ENCODE measurements around the gene EP400.

EP400 gene

GRCh38 chr12:132084621-132085290, 135.0 kb downstream of the EP400 start:
- peaks cover 3 to 20% (median 17%) of the 10 kb centered on the region in 4 experiments for H3K4me1 ChIP-seq (ENCODE audit: control extremely low read depth in 1 of 4, control insufficient read depth in 4 of 4, insufficient read depth in 4 of 4, low read length in 3 of 4)
- DNase-seq, result peak; percentile 24 to 63 (median 55)
- ChIA-PET POLR2A (no interaction called here), CTCF (interaction anchor here (1.9 kb wide), 1 partner anchor 69 kb away, joined by 5 read pairs; no protein-coding TSS in a partner anchor)
- peak overlapping the region; percentile 67 to 84 for H3K27ac ChIP-seq (ENCODE audit: insufficient read depth in 1 of 2, low read depth in 1 of 2, low read length in 2 of 2, poor library complexity in 1 of 2, severe bottlenecking in 2 of 2)
- 0% methylated on average over 28 of the region's 49 CpGs for WGBS (ENCODE audit: insufficient coverage)
- H3K36me3 ChIP-seq (ENCODE audit: control insufficient read depth in 4 of 4, insufficient read depth in 4 of 4, low read length in 3 of 4), result peaks cover 0 to 19% (median 6%) of the 10 kb centered on the region in 4 experiments
- peak overlapping the region; percentile 58 to 91 (median 70) for H3K4me3 ChIP-seq (ENCODE audit: control insufficient read depth in 1 of 7, extremely low read depth in 1 of 7, insufficient read depth in 4 of 7, low read depth in 2 of 7, low read length in 6 of 7)
- no peaks in the 10 kb centered on the region for H3K9me3 ChIP-seq (ENCODE audit: control extremely low read depth in 1 of 5, control insufficient read depth in 4 of 5, insufficient read depth in 2 of 5, low read depth in 1 of 5, low read length in 4 of 5)
- no peaks in the 10 kb centered on the region for H3K27me3 ChIP-seq (replicated peaks in 2 of 5; ENCODE audit: control insufficient read depth in 4 of 5, insufficient read depth in 5 of 5, low read length in 4 of 5)

GRCh38 chr12:132085291-132085635, 135.5 kb downstream of the EP400 start:
- WGBS (ENCODE audit: insufficient coverage), result 46% methylated on average over 5 of the region's 6 CpGs
- peaks cover 3 to 20% (median 17%) of the 10 kb centered on the region in 4 experiments for H3K4me1 ChIP-seq (ENCODE audit: control extremely low read depth in 1 of 4, control insufficient read depth in 4 of 4, insufficient read depth in 4 of 4, low read length in 3 of 4)
- H3K36me3 ChIP-seq (ENCODE audit: control insufficient read depth in 4 of 4, insufficient read depth in 4 of 4, low read length in 3 of 4), result peaks cover 0 to 15% (median 6%) of the 10 kb centered on the region in 4 experiments
- no peaks in the 10 kb centered on the region for H3K27me3 ChIP-seq (replicated peaks in 2 of 5; ENCODE audit: control insufficient read depth in 4 of 5, insufficient read depth in 5 of 5, low read length in 4 of 5)
- ChIA-PET POLR2A (no interaction called here), CTCF (interaction anchor here (1.9 kb wide), 1 partner anchor 69 kb away, joined by 5 read pairs; no protein-coding TSS in a partner anchor)
- DNase-seq, result peak; percentile 25 to 78 (median 71)
- H3K4me3 ChIP-seq (ENCODE audit: control insufficient read depth in 1 of 7, extremely low read depth in 1 of 7, insufficient read depth in 4 of 7, low read depth in 2 of 7, low read length in 6 of 7), result peak overlapping the region in 6 of 7 experiments; percentile 65 to 91 (median 74)
- H3K27ac ChIP-seq (ENCODE audit: insufficient read depth in 1 of 2, low read depth in 1 of 2, low read length in 2 of 2, poor library complexity in 1 of 2, severe bottlenecking in 2 of 2), result peak overlapping the region; percentile 67 to 84
- H3K9me3 ChIP-seq (ENCODE audit: control extremely low read depth in 1 of 5, control insufficient read depth in 4 of 5, insufficient read depth in 2 of 5, low read depth in 1 of 5, low read length in 4 of 5), result no peaks in the 10 kb centered on the region

GRCh38 chr12:132089407-132089910, 139.7 kb downstream of the EP400 start:
- POLR2A ChIA-PET, result no interaction called here
- DNase-seq, result no peak
- Histone ChIP-seq H3K27me3 (replicated peaks in 2 of 5; ENCODE audit: control insufficient read depth in 4 of 5, insufficient read depth in 5 of 5, low read length in 4 of 5) (no peaks in the 10 kb centered on the region), H3K27ac (ENCODE audit: insufficient read depth in 1 of 2, low read depth in 1 of 2, low read length in 2 of 2, poor library complexity in 1 of 2, severe bottlenecking in 2 of 2) (no peak overlapping the region), H3K36me3 (ENCODE audit: control insufficient read depth in 4 of 4, insufficient read depth in 4 of 4, low read length in 3 of 4) (peaks cover 0 to 16% (median 8%) of the 10 kb centered on the region in 4 experiments), H3K4me3 (ENCODE audit: control insufficient read depth in 1 of 7, extremely low read depth in 1 of 7, insufficient read depth in 4 of 7, low read depth in 2 of 7, low read length in 6 of 7) (no peak overlapping the region), H3K9me3 (ENCODE audit: control extremely low read depth in 1 of 5, control insufficient read depth in 4 of 5, insufficient read depth in 2 of 5, low read depth in 1 of 5, low read length in 4 of 5) (no peaks in the 10 kb centered on the region), H3K4me1 (ENCODE audit: control extremely low read depth in 1 of 4, control insufficient read depth in 4 of 4, insufficient read depth in 4 of 4, low read length in 3 of 4) (peaks cover 0 to 14% (median 11%) of the 10 kb centered on the region in 4 experiments)
- WGBS (ENCODE audit: insufficient coverage), result no CpG with 5 or more reads among the region's 4 CpGs
- CTCF ChIA-PET, result no interaction called here

GRCh38 chr12:132094269-132094891, 144.6 kb downstream of the EP400 start:
- POLR2A ChIA-PET, result no interaction called here
- no peak for DNase-seq
- Histone ChIP-seq H3K27ac (ENCODE audit: insufficient read depth in 1 of 2, low read depth in 1 of 2, low read length in 2 of 2, poor library complexity in 1 of 2, severe bottlenecking in 2 of 2) (no peak overlapping the region), H3K27me3 (replicated peaks in 2 of 5; ENCODE audit: control insufficient read depth in 4 of 5, insufficient read depth in 5 of 5, low read length in 4 of 5) (no peaks in the 10 kb centered on the region), H3K9me3 (ENCODE audit: control extremely low read depth in 1 of 5, control insufficient read depth in 4 of 5, insufficient read depth in 2 of 5, low read depth in 1 of 5, low read length in 4 of 5) (peaks cover 0 to 5% (median 0%) of the 10 kb centered on the region in 5 experiments), H3K36me3 (ENCODE audit: control insufficient read depth in 4 of 4, insufficient read depth in 4 of 4, low read length in 3 of 4) (peaks cover 2 to 28% (median 19%) of the 10 kb centered on the region in 4 experiments), H3K4me1 (ENCODE audit: control extremely low read depth in 1 of 4, control insufficient read depth in 4 of 4, insufficient read depth in 4 of 4, low read length in 3 of 4) (no peaks in the 10 kb centered on the region), H3K4me3 (ENCODE audit: control insufficient read depth in 1 of 7, extremely low read depth in 1 of 7, insufficient read depth in 4 of 7, low read depth in 2 of 7, low read length in 6 of 7) (no peak overlapping the region)
- CTCF ChIA-PET, result no interaction called here
- over 99% methylated on average over 13 of the region's 16 CpGs for WGBS (ENCODE audit: insufficient coverage)

- Histone ChIP-seq H3K9me3 (ENCODE audit: control extremely low read depth in 1 of 5, control insufficient read depth in 4 of 5, insufficient read depth in 2 of 5, low read depth in 1 of 5, low read length in 4 of 5) (peaks cover 0 to 5% (median 0%) of the 10 kb centered on the region in 5 experiments), H3K4me3 (ENCODE audit: control insufficient read depth in 1 of 7, extremely low read depth in 1 of 7, insufficient read depth in 4 of 7, low read depth in 2 of 7, low read length in 6 of 7) (no peak overlapping the region), H3K27me3 (replicated peaks in 2 of 5; ENCODE audit: control insufficient read depth in 4 of 5, insufficient read depth in 5 of 5, low read length in 4 of 5) (no peaks in the 10 kb centered on the region), H3K4me1 (ENCODE audit: control extremely low read depth in 1 of 4, control insufficient read depth in 4 of 4, insufficient read depth in 4 of 4, low read length in 3 of 4) (no peaks in the 10 kb centered on the region), H3K36me3 (ENCODE audit: control insufficient read depth in 4 of 4, insufficient read depth in 4 of 4, low read length in 3 of 4) (peaks cover 5 to 40% (median 29%) of the 10 kb centered on the region in 4 experiments), H3K27ac (ENCODE audit: insufficient read depth in 1 of 2, low read depth in 1 of 2, low read length in 2 of 2, poor library complexity in 1 of 2, severe bottlenecking in 2 of 2) (no peak overlapping the region)
- ChIA-PET POLR2A (no interaction called here), CTCF (interaction anchor here (1.3 kb wide), 1 partner anchor 10 kb away, joined by 3 read pairs; no protein-coding TSS in a partner anchor)
- 95% methylated on average over 10 of the region's 11 CpGs for WGBS (ENCODE audit: insufficient coverage)
- peak in 1 of 3 donors; percentile 19 for DNase-seq
Measured at GRCh38 chr12:132095520-132096409, 146.0 kb downstream of the EP400 start.

- ChIA-PET CTCF (no interaction called here), POLR2A (no interaction called here)
- Histone ChIP-seq H3K27ac (ENCODE audit: insufficient read depth in 1 of 2, low read depth in 1 of 2, low read length in 2 of 2, poor library complexity in 1 of 2, severe bottlenecking in 2 of 2) (no peak overlapping the region), H3K9me3 (ENCODE audit: control extremely low read depth in 1 of 5, control insufficient read depth in 4 of 5, insufficient read depth in 2 of 5, low read depth in 1 of 5, low read length in 4 of 5) (peaks cover 0 to 5% (median 0%) of the 10 kb centered on the region in 5 experiments), H3K4me1 (ENCODE audit: control extremely low read depth in 1 of 4, control insufficient read depth in 4 of 4, insufficient read depth in 4 of 4, low read length in 3 of 4) (no peaks in the 10 kb centered on the region), H3K36me3 (ENCODE audit: control insufficient read depth in 4 of 4, insufficient read depth in 4 of 4, low read length in 3 of 4) (peaks cover 6 to 43% (median 27%) of the 10 kb centered on the region in 4 experiments), H3K27me3 (replicated peaks in 2 of 5; ENCODE audit: control insufficient read depth in 4 of 5, insufficient read depth in 5 of 5, low read length in 4 of 5) (no peaks in the 10 kb centered on the region), H3K4me3 (ENCODE audit: control insufficient read depth in 1 of 7, extremely low read depth in 1 of 7, insufficient read depth in 4 of 7, low read depth in 2 of 7, low read length in 6 of 7) (no peak overlapping the region)
- DNase-seq, result no peak
- WGBS (ENCODE audit: insufficient coverage), result 94% methylated on average over 9 of the region's 12 CpGs
Measured at GRCh38 chr12:132099739-132100138, 150.0 kb downstream of the EP400 start.

Measured in common myeloid progenitor, CD34-positive (primary cell).